Astrocyte of the cerebellum (primary cell): ENCODE measurements around the gene C19orf73.

Experiments used
- DNase-seq: peaks from one replicate; pipeline ENCODE4 v3.0.0-alpha.2; 2011; ENCODE audit warnings: low read depth
- H3K4me3 ChIP-seq: 2 replicates; pipeline ENCODE4 v1.5.1; 2011; ENCODE audit warnings: mild to moderate bottlenecking, low read depth, low read length, moderate library complexity
- CTCF ChIP-seq: IDR thresholded peaks from 2 replicates; pipeline ENCODE4 v1.5.1; 2012; ENCODE audit warnings: low read length, low read depth, moderate library complexity, mild to moderate bottlenecking; ENCODE audit errors: missing control alignments
- in situ Hi-C: cut with HindIII; loops from 2 replicates; pipeline ENCODE4 v1.10.0; 2017; ENCODE audit warnings: low sequenced_read_pairs

The C19orf73 gene

GRCh38 chr19:49107625-49108459, 11.1 kb downstream of the C19orf73 start:
- no peak for DNase-seq
- in situ Hi-C loops = no loop called here
- TF ChIP-seq CTCF = no peak
- no peak overlapping the region for H3K4me3 ChIP-seq

GRCh38 chr19:49106648-49107135, 12.3 kb downstream of the C19orf73 start:
- H3K4me3 ChIP-seq = no peak overlapping the region
- peak; percentile 87 for TF ChIP-seq CTCF
- DNase-seq = no peak
- in situ Hi-C loops = no loop called here

GRCh38 chr19:49104229-49104864, 14.6 kb downstream of the C19orf73 start:
- no peak overlapping the region for H3K4me3 ChIP-seq
- no peak for TF ChIP-seq CTCF
- DNase-seq = no peak
- in situ Hi-C loops = no loop called here

GRCh38 chr19:49103331-49104085, 15.4 kb downstream of the C19orf73 start:
- TF ChIP-seq CTCF = no peak
- no peak overlapping the region for H3K4me3 ChIP-seq
- DNase-seq = no peak
- in situ Hi-C loops = no loop called here

- H3K4me3 ChIP-seq = no peak overlapping the region
- no peak for TF ChIP-seq CTCF
- in situ Hi-C loops = no loop called here
These were observed 16.6 kb downstream of the C19orf73 start for GRCh38 chr19:49102303-49102702.

GRCh38 chr19:49101160-49101559, 17.8 kb downstream of the C19orf73 start:
- no peak for TF ChIP-seq CTCF
- DNase-seq = no peak
- no peak overlapping the region for H3K4me3 ChIP-seq
- in situ Hi-C loops = no loop called here

More at GRCh38 chr19:49102303-49102702, 16.6 kb downstream of the C19orf73 start:
- DNase-seq = no peak
